IMR-90 (cell line): Measurements from ENCODE around the gene PPP1R9A. TPM values are rescaled to one million over a fixed set of nuclear protein-coding genes. Genes with fewer than 3 reads are reported as not detected.

Source experiments
- ATAC-seq: fragments of 200-7000 bp; cut with Tn5 transposase; 2 replicates; pipeline ENCODE4 v1.9.1; 2020; ENCODE audit warnings: low read depth, mild to moderate bottlenecking, moderate library complexity
- BruUV-seq: library from RNA; stranded (reverse); fragments of 400-500 nt; replicated peaks from 2 replicates; lab custom pipeline; 2021; lab: Mats Ljungman, UMichigan
- CTCF ChIA-PET: fragments of 300-600 bp; formaldehyde crosslinking; extraction: SDS; loops from one replicate; lab custom pipeline; 2021; ENCODE audit warnings: antibody characterized with exemption; lab: Yijun Ruan, JAX
- POLR2A ChIA-PET: fragments of 300-600 bp; sonication (Branson Sonifier 250); formaldehyde crosslinking; loops from one replicate; lab custom pipeline; 2022; ENCODE audit warnings: antibody characterized with exemption; ENCODE audit not compliant: unreplicated experiment; lab: Charles Lee
- DNase-seq: peaks from one replicate; pipeline ENCODE4 v3.0.0; 2013
- H2AFZ ChIP-seq: replicated peaks from 2 replicates; pipeline ENCODE3; 2013; ENCODE audit warnings: low read length, mild to moderate bottlenecking; ENCODE audit not compliant: poor library complexity
- H2AK5ac ChIP-seq: 2 replicates; pipeline ENCODE4 v1.6.1; 2013; ENCODE audit warnings: low read depth, low read length, inconsistent platforms
- H2AK9ac ChIP-seq: replicated peaks from 2 replicates; pipeline ENCODE3; 2013; ENCODE audit warnings: mild to moderate bottlenecking, low read depth, low read length, moderate library complexity; ENCODE audit not compliant: poor library complexity
- H2BK120ac ChIP-seq: 2 replicates; pipeline ENCODE4 v1.6.1; 2013; ENCODE audit warnings: low read depth, low read length, inconsistent platforms
- H2BK15ac ChIP-seq: 3 replicates; pipeline ENCODE4 v1.6.1; 2013; ENCODE audit warnings: low read depth, low read length, inconsistent platforms
- H2BK20ac ChIP-seq: 2 replicates; pipeline ENCODE4 v1.6.1; 2013; ENCODE audit warnings: low read depth, mild to moderate bottlenecking, inconsistent platforms, low read length, moderate library complexity
- H2BK5ac ChIP-seq: 2 replicates; pipeline ENCODE4 v1.6.1; 2013; ENCODE audit warnings: mild to moderate bottlenecking, low read depth, low read length, inconsistent platforms; ENCODE audit not compliant: poor library complexity, severe bottlenecking
- H3K14ac ChIP-seq: replicated peaks from 2 replicates; pipeline ENCODE4 v1.6.1; 2013; ENCODE audit warnings: low read depth, low read length, inconsistent platforms
- H3K18ac ChIP-seq: 2 replicates; pipeline ENCODE4 v1.6.1; 2013; ENCODE audit warnings: low read depth, low read length, control low read depth
- H3K23ac ChIP-seq: 2 replicates; pipeline ENCODE4 v1.6.1; 2013; ENCODE audit warnings: low read depth, low read length, inconsistent platforms
- H3K27ac ChIP-seq: 2 replicates; pipeline ENCODE4 v1.5.1; 2013; ENCODE audit warnings: mild to moderate bottlenecking, control low read depth, low read length; ENCODE audit not compliant: insufficient read depth
- H3K27me3 ChIP-seq: 2 replicates; pipeline ENCODE4 v1.6.1; 2013; ENCODE audit warnings: low read length; ENCODE audit not compliant: control insufficient read depth, insufficient read depth
- H3K36me3 ChIP-seq: 2 replicates; pipeline ENCODE4 v1.6.1; 2013; ENCODE audit warnings: low read length, mixed read lengths; ENCODE audit not compliant: control insufficient read depth, insufficient read depth
- H3K4ac ChIP-seq: 2 replicates; pipeline ENCODE4 v1.6.1; 2013; ENCODE audit warnings: low read depth, low read length, inconsistent platforms
- H3K4me1 ChIP-seq: 2 replicates; pipeline ENCODE4 v1.6.1; 2013; ENCODE audit warnings: low read length, mixed read lengths; ENCODE audit not compliant: control insufficient read depth, insufficient read depth
- H3K4me2 ChIP-seq: 2 replicates; pipeline ENCODE4 v1.6.1; 2013; ENCODE audit warnings: low read depth, mild to moderate bottlenecking, control low read depth, low read length, moderate library complexity
- H3K4me3 ChIP-seq: 2 replicates; pipeline ENCODE4 v1.5.1; 2013; ENCODE audit warnings: low read depth, mild to moderate bottlenecking, control low read depth, low read length, moderate library complexity; ENCODE audit not compliant: insufficient read depth
- H3K56ac ChIP-seq: 2 replicates; pipeline ENCODE4 v1.6.1; 2013; ENCODE audit warnings: low read length, inconsistent platforms; ENCODE audit not compliant: insufficient read depth; ENCODE audit errors: extremely low read depth
- H3K79me1 ChIP-seq, 2 experiments: 2 replicates each; pipeline ENCODE4 v1.6.1; 2013; ENCODE audit warnings: low read length in 2 of 2, inconsistent platforms in 1 of 2, low read depth in 1 of 2
- H3K9ac ChIP-seq: 2 replicates; pipeline ENCODE4 v1.6.1; 2013; ENCODE audit warnings: low read depth, low read length, control low read depth
- H3K9me1 ChIP-seq: 2 replicates; pipeline ENCODE4 v1.6.1; 2013; ENCODE audit warnings: low read length, inconsistent platforms; ENCODE audit not compliant: insufficient read depth
- H3K9me3 ChIP-seq: 2 replicates; pipeline ENCODE4 v1.6.1; 2013; ENCODE audit warnings: low read length; ENCODE audit not compliant: control insufficient read depth, insufficient read depth
- H4K20me1 ChIP-seq: 2 replicates; pipeline ENCODE4 v1.6.1; 2013; ENCODE audit warnings: low read length, inconsistent platforms; ENCODE audit not compliant: insufficient read depth
- H4K5ac ChIP-seq: 2 replicates; pipeline ENCODE4 v1.6.1; 2013; ENCODE audit warnings: mild to moderate bottlenecking, low read depth, low read length, control low read depth
- H4K8ac ChIP-seq, 2 experiments: 2 replicates each; pipeline ENCODE4 v1.6.1; 2013; ENCODE audit warnings: low read depth in 2 of 2, low read length in 2 of 2, control low read depth in 1 of 2, inconsistent platforms in 1 of 2
- H4K91ac ChIP-seq: 2 replicates; pipeline ENCODE4 v1.6.1; 2013; ENCODE audit warnings: low read depth, low read length, inconsistent platforms; ENCODE audit not compliant: insufficient read depth
- FOS ChIP-seq: fragments of 150-350 bp; IDR thresholded peaks from 2 replicates; pipeline ENCODE4 v1.6.1; 2016; ENCODE audit warnings: low read depth, low read length
- MAFK ChIP-seq: IDR thresholded peaks from 2 replicates; pipeline ENCODE4 v1.6.1; 2012; ENCODE audit warnings: low read depth, low read length, improper control_type of control experiment
- WGBS, 2 experiments: methylation state at CpG; one replicate each; pipeline versions ENCODE4 v1.1.5 to v1.1.7; 2013; ENCODE audit warnings: missing lambda C conversion rate in 2 of 2; ENCODE audit not compliant: insufficient read length in 1 of 2; ENCODE audit errors: extremely low coverage in 2 of 2; 5-methylcytosine and 5-hydroxymethylcytosine counted together
- dilution Hi-C: fragments of 300-500 bp; cut with HindIII; formaldehyde crosslinking; loops from one replicate; pipeline ENCODE4 v1.14.3; 2018; ENCODE audit warnings: low sequenced_read_pairs; ENCODE audit not compliant: unreplicated experiment
- in situ Hi-C: fragments of 300-500 bp; cut with MboI; formaldehyde crosslinking; loops from 3 replicates; pipeline ENCODE4 v1.14.3; 2019; ENCODE audit warnings: low sequenced_read_pairs, inconsistent platforms, mixed read lengths
- intact Hi-C: fragments of 100-400 bp; cut with micrococcal nuclease; formaldehyde crosslinking; loops from 2 replicates; pipeline ENCODE4 v1.10.0; 2022
- polyA plus RNA-seq, 3 experiments: library from polyadenylated mRNA; depleted of rRNA; stranded (reverse); fragments of >200 nt; gene quantifications; 2 replicates each; pipeline ENCODE4 v1.2.3, GENCODE V29; 2012; ENCODE audit warnings: low replicate concordance in 1 of 3
- total RNA-seq: library from RNA; depleted of rRNA; stranded (reverse); fragments of >200 nt; gene quantifications from 2 replicates; pipeline ENCODE4 v1.2.3, GENCODE V29; 2012

The PPP1R9A gene
- total and polyA plus RNA-seq, 2 of the 4 experiments (the other 2 are of a cell fraction): not detected

GRCh38 chr7:95172420-95172819 lies 265.0 kb downstream of the PPP1R9A start:
- Histone ChIP-seq H3K36me3 (no peaks in the 10 kb centered on the region), H2AK5ac (no peak overlapping the region), H3K14ac (no peak overlapping the region), H3K23ac (no peak overlapping the region), H3K9ac (no peak overlapping the region), H3K9me3 (no peaks in the 10 kb centered on the region), H4K5ac (no peak overlapping the region), H3K56ac (no peak overlapping the region), H3K4me3 (no peak overlapping the region), H4K20me1 (no peaks in the 10 kb centered on the region), H2BK5ac (no peak overlapping the region), H3K4me1 (no peaks in the 10 kb centered on the region), H3K18ac (no peak overlapping the region), H3K4me2 (no peak overlapping the region), H2BK20ac (no peak overlapping the region), H2BK120ac (no peak overlapping the region), H3K79me1 (no peaks in the 10 kb centered on the region), H2AK9ac (no peak overlapping the region), H2BK15ac (no peak overlapping the region), H2AFZ (no peak overlapping the region), H4K91ac (no peak overlapping the region), H4K8ac (no peak overlapping the region), H3K27me3 (no peaks in the 10 kb centered on the region), H3K9me1 (no peaks in the 10 kb centered on the region), H3K27ac (no peak overlapping the region), H3K4ac (no peak overlapping the region)
- DNase-seq (no peak), ATAC-seq (no peak)
- WGBS, 2 experiments: no CpG with 5 or more reads among the region's 1 CpG
- intact Hi-C loops (no loop called here), in situ Hi-C loops (no loop called here), dilution Hi-C loops (no loop called here)
- POLR2A ChIA-PET: no interaction called here
- no TSS peak for BruUV-seq
- TF ChIP-seq MAFK (0 out of 2 replicates have a peak, but pooled peaks have one; percentile 9), FOS (no peak)
- CTCF ChIA-PET: no interaction called here
